Osteoblast (primary cell): ENCODE data around the gene IL4R. TPM values are rescaled to one million over a fixed set of nuclear protein-coding genes. Genes with fewer than 3 reads are reported as not detected.

Source experiments
- DNase-seq: peaks from one replicate; pipeline ENCODE4 v3.0.0; 2011; ENCODE audit warnings: low spot score, mixed read lengths; ENCODE audit not compliant: insufficient read length; ENCODE audit errors: missing footprints
- H2AFZ ChIP-seq: 2 replicates; pipeline ENCODE4 v1.6.0; 2011; ENCODE audit warnings: mild to moderate bottlenecking, low read length
- H3K27ac ChIP-seq: 2 replicates; pipeline ENCODE4 v1.5.1; 2011; ENCODE audit warnings: mild to moderate bottlenecking, low read depth, low read length, moderate library complexity
- H3K27me3 ChIP-seq: 2 replicates; pipeline ENCODE4 v1.6.0; 2012; ENCODE audit warnings: mild to moderate bottlenecking, control low read depth, inconsistent platforms, low read length, moderate library complexity; ENCODE audit not compliant: insufficient read depth
- H3K36me3 ChIP-seq: 2 replicates; pipeline ENCODE4 v1.5.1; 2011; ENCODE audit warnings: mild to moderate bottlenecking, low read length, control low read depth, moderate library complexity; ENCODE audit not compliant: insufficient read depth
- H3K4me1 ChIP-seq: 2 replicates; pipeline ENCODE4 v1.5.1; 2011; ENCODE audit warnings: mild to moderate bottlenecking, low read length, control low read depth, moderate library complexity; ENCODE audit not compliant: insufficient read depth
- H3K4me2 ChIP-seq: 2 replicates; pipeline ENCODE4 v1.6.0; 2011; ENCODE audit warnings: mild to moderate bottlenecking, low read length; ENCODE audit not compliant: insufficient read depth
- H3K4me3 ChIP-seq: fragments of 200-600 bp; sonication (generic); 3 replicates; pipeline ENCODE4 v1.5.1; 2012; ENCODE audit warnings: mild to moderate bottlenecking, low read length, inconsistent platforms; ENCODE audit not compliant: insufficient read depth
- H3K79me2 ChIP-seq: 2 replicates; pipeline ENCODE4 v1.6.0; 2012; ENCODE audit warnings: mild to moderate bottlenecking, low read length, control low read depth, inconsistent platforms; ENCODE audit not compliant: insufficient read depth
- H3K9me3 ChIP-seq: 2 replicates; pipeline ENCODE4 v1.5.1; 2011; ENCODE audit warnings: low read depth, low read length, control low read depth
- H4K20me1 ChIP-seq: 2 replicates; pipeline ENCODE4 v1.6.0; 2012; ENCODE audit warnings: mild to moderate bottlenecking, low read length, control low read depth; ENCODE audit not compliant: insufficient read depth
- total RNA-seq: library from RNA; depleted of rRNA; stranded (reverse); fragments of >200 nt; gene quantifications from 2 replicates; pipeline ENCODE4 v1.2.3, GENCODE V29; 2012
- TF ChIP-seq, protein P1 (sequence below): IDR thresholded peaks from 2 replicates; pipeline ENCODE4 v1.5.1; 2011; ENCODE audit warnings: mild to moderate bottlenecking, low read depth, low read length, moderate library complexity; ENCODE audit errors: extremely low read depth

The IL4R gene
- total RNA-seq, 1 donor: 32.9 TPM

DNA sequence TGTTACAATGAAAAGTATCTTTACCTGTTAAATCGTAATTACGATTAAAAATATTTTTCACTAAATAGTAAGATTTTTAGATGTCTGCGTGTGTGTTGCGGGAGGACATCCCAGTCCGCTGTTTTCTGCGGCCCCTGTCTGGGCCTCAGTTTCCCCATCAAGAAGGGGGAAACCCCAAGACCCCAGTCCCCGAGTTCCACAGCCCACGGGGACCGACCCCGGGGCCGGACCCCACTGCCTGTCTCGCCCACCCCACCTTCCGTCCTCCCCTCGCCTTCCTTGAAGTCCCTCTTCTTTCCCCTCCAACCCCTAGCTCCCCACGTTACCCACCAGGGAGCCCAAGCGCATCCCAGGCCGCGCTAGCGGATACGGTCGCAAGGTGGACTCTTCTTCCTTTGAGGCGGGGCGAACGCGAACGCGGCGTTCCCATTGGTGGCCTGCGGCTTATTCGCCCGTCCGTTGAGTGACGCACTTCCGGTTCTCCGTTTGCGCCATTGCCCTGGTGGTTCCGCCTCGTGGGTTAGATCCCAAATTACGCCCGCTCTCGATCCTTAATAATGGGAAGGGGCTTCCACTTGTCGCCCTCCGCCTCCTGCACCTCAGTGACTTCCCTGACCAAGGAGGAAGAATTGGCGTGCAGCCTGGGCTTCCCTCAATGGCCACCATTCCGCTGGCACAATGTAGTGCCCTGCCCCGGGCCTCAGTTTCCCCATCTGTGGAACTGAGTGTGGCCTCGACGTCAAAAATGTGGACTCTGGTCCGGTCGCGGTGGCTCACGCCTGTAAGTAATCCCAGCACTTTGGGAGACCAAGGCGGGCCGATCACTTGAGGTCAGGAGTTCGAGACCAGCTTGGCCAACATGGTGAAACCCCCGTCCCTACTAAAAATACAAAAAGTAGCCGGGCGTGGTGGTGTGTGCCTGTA, 45.1 kb upstream of the IL4R start, which contains the start of gene NSMCE1:
Gene NSMCE1 (minus strand): TSS at position 397 of the 924 bp plus-strand sequence. CDS start 11,202 bp downstream, outside the sequence.
- peak within 1 kb of the TSS; percentile 96 for H3K27ac ChIP-seq
- peak within 1 kb of the TSS; percentile 98 for H2AFZ ChIP-seq
- H3K4me2 ChIP-seq: peak within 1 kb of the TSS; percentile 96
- peaks cover 18% of the 10 kb centered on the region for H3K4me1 ChIP-seq
- H3K27me3 ChIP-seq: no peaks in the 10 kb centered on the region
- no peaks in the 10 kb centered on the region for H4K20me1 ChIP-seq
- peak within 1 kb of the TSS; percentile 79 for H3K4me3 ChIP-seq
- no peaks in the 10 kb centered on the region for H3K9me3 ChIP-seq
- TF ChIP-seq, protein P1, sequence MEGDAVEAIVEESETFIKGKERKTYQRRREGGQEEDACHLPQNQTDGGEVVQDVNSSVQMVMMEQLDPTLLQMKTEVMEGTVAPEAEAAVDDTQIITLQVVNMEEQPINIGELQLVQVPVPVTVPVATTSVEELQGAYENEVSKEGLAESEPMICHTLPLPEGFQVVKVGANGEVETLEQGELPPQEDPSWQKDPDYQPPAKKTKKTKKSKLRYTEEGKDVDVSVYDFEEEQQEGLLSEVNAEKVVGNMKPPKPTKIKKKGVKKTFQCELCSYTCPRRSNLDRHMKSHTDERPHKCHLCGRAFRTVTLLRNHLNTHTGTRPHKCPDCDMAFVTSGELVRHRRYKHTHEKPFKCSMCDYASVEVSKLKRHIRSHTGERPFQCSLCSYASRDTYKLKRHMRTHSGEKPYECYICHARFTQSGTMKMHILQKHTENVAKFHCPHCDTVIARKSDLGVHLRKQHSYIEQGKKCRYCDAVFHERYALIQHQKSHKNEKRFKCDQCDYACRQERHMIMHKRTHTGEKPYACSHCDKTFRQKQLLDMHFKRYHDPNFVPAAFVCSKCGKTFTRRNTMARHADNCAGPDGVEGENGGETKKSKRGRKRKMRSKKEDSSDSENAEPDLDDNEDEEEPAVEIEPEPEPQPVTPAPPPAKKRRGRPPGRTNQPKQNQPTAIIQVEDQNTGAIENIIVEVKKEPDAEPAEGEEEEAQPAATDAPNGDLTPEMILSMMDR: no peak
- H3K79me2 ChIP-seq: peaks cover 16% of the 10 kb centered on the region
- DNase-seq: peak; percentile 94
- H3K36me3 ChIP-seq: no peaks in the 10 kb centered on the region

DNA sequence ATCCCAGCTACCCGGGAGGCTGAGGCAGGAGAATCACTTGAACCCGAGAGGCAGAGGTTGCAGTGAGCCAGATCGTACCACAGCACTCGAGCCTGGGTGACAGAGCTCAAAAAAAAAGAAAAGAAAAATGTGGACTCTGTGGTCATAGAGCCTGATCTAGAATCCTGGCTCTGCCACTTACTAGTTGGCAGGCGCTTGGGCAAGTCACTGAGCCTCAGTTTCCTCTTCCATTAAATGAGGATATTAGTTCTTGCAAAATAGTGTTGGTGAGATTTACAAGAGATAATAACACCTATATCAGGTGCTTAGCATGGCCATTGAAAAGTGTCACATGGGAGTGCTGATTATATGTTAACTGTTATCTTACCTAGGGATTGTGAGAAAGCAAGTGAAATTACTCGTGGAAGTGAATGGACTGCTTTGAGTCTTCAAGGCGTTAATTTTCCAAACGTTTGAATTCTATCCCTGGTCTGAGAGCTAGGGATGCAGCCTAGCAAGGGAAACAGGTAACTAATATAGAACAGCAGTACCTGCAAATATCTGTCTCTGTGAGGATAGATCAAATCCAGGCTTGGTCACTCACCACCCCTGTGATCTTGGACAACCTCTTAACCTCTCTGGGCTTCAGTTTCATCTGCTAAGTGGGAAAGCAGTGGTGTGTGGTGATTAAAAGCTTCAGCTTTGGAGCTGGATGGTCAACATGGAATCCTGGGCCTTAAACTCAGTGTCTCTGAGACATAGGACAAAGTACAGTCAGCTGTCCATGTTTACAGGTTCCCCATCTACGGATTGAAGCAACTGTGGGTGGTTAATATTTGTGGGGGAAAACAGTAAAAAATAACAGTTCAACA, 44.2 kb upstream of the IL4R start:
- H3K27ac ChIP-seq: peak overlapping the region; percentile 96
- H3K27me3 ChIP-seq: no peaks in the 10 kb centered on the region
- H2AFZ ChIP-seq: no peak overlapping the region
- H3K4me1 ChIP-seq: peaks cover 12% of the 10 kb centered on the region
- DNase-seq: no peak
- no peaks in the 10 kb centered on the region for H4K20me1 ChIP-seq
- peaks cover 14% of the 10 kb centered on the region for H3K79me2 ChIP-seq
- peak overlapping the region; percentile 79 for H3K4me3 ChIP-seq
- TF ChIP-seq, protein P1: no peak
- peak overlapping the region; percentile 96 for H3K4me2 ChIP-seq
- H3K36me3 ChIP-seq: no peaks in the 10 kb centered on the region
- no peaks in the 10 kb centered on the region for H3K9me3 ChIP-seq

DNA sequence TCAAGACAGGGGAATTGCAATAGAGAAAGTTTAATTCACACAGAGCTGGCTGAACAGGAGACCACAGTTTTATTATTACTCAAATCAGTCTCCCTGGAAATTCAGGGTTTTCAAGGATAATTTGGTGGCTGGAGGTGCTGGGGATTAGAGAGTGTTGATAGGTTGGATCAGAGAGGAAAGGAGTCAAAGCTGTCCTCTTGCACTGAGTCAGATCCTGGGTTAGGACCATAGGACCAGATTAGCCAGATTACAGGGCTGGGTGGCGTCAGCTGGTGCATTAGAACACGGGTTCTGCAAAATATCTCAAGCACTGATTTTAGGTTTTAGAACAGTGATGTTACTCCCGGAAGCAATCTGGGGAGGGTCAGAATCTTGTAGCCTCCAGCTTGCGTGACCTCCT, 43.4 kb upstream of the IL4R start:
- Histone ChIP-seq H3K36me3 (no peaks in the 10 kb centered on the region), H2AFZ (no peak overlapping the region), H3K4me3 (no peak overlapping the region), H3K27me3 (no peaks in the 10 kb centered on the region), H4K20me1 (no peaks in the 10 kb centered on the region), H3K9me3 (no peaks in the 10 kb centered on the region), H3K79me2 (peaks cover 14% of the 10 kb centered on the region), H3K4me1 (peaks cover 8% of the 10 kb centered on the region), H3K27ac (no peak overlapping the region), H3K4me2 (no peak overlapping the region)
- no peak for DNase-seq
- TF ChIP-seq, protein P1: no peak
